HS-27A (cell line): ENCODE results near the gene STON1.
A peak's percentile ranks its signal among the peaks of the same experiment; 100 is the strongest.
"Not testable (repeated sequence)": the region's sequence is repeated elsewhere in the genome, so short reads cannot be mapped to it uniquely, and the experiment has no call there.

Experiments
- DNase-seq: peaks from one replicate; pipeline ENCODE4 v3.0.0-alpha.2; 2012; ENCODE audit warnings: low read depth, missing footprints

STON1 gene

GRCh38 chr2:48530033-48530811, at the start of gene STON1:
Gene STON1, plus strand, starts transcription at chr2:48530154. Its CDS starts 50,480 bp downstream, at chr2:48580634.
- DNase-seq: no peak

DNA sequence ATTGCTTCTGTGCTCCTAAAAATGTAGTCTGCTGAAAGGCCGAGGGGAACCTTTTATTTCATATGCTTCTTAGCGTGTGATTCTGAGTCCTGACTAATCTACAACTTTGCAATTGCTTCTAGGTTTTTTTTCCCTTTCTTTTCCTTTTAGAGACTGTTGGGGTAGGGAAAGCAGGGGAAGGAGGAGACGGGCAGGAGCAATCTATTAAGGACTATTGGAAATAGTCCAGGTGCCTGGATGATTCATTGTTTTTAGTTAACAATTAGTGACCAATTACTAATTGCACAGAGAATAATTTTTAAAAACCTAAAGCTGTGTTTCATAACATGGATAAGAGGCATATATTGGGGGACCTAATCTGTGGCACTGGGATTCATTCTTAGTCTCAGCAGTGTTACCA, 49.4 kb upstream of the STON1 start:
- no peak for DNase-seq

DNA sequence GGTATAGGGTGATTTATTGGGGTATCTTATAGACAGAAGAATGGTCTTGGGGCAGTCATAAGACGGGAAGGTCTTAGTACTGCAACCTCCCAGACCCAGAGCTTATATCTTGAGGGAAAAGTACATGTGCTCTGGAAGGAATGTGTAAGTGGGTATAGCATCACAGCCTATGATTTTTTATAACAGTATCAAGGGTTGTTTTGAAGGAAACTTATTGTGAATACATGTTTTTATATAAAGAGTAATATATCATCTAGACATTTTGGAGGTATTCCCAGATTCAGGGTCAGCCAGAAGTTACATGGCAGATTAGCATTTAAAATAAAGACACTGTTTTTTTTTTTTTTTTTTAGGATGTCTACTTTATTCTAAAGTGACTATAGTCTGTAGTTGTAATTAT, 47.6 kb upstream of the STON1 start:
- DNase-seq: no peak

GRCh38 chr2:48482769-48483168, 47.2 kb upstream of the STON1 start:
- DNase-seq: no peak

- no peak for DNase-seq
Observed at GRCh38 chr2:48483506-48483905, 46.4 kb upstream of the STON1 start.

DNA sequence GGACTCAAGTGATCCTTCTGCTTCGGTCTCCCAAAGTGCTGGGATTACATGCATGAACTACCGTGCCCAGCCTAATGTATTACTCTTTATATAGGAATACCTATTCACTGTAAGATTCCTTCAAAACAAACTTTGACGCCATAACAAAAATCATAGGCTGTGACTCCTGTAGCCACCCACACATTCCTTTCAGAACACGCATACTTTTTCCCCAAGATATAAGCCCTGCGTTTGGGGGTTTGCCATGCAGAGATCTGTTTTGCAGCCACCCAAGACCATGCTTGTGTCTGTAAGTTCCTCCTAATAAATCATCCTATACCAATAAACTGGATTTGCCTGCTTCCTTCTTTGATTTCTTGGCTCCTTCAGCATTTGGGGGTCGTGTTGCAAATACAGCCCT, 46.0 kb upstream of the STON1 start:
- no peak for DNase-seq

GRCh38 chr2:48488545-48488944, 41.4 kb upstream of the STON1 start:
- DNase-seq: no peak

DNA sequence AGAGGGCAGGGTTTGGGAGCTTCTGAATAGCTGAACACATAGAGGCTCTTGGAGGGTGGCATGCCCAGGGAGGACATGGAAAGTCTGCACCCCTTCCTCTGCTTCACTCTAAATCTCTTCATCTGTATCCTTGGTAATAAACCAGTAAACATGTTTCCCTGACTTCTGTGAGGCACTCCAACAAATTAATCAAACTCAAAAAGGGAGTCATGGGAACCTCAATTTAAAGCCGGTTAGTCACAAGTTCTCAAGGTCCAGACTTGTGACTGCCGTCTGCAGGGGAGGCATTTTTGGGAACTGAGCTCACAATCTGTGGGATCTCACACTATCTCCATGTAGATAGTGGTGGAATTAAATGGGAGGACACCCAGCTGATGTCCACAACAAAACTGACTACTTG, 33.1 kb upstream of the STON1 start:
- no peak for DNase-seq

DNA sequence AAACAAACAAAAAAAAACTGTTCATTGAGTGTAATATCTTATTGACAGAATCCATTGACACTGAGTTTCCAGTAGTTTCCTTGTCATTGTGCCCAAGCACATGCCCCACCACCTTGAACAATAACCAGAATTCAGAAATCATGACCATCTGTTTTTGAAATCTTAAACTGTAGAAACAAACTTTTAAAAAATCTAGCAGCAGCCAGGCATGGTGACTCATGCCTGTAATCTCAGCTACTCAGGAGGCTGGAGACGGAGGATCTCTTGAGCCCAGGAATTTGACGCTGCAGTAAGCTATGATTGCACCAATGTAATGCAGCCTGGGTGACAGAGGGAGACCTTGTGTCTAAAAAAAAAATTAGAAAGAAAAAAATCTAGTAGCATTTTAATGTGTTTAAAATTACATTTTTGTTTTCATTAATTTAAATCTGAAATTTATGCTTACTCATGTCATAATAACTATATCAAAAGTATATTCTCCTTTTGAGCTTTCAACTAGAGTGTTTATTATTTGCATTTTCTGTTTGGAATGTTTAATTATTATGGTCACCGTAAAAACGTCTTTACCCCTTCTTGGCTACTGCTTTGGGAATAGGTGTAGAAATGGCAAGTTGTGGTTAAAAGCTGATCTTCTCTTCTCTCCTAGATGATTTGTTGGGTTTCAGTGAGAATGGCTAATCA, 25.2 kb upstream of the STON1 start:
- DNase-seq: peak; percentile 38

DNA sequence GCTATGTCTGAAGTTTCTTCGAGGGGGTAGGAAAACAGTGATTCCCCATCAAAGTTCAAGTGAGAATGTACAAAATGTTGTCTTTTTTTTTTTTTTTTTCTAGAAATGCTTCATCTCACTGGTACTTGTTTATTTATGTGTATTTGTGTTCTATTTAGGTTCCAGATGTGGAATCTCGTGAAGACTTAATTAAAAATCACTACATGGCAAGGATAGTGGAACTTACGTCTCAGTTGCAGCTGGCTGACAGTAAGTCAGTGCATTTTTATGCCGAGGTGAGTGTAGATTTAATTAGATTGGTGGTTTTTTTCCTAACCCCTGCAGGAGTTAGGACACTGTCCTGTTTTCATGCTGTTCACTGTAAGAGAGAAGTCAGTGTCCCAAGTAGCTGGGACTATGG, 22.8 kb upstream of the STON1 start:
- no peak for DNase-seq

DNA sequence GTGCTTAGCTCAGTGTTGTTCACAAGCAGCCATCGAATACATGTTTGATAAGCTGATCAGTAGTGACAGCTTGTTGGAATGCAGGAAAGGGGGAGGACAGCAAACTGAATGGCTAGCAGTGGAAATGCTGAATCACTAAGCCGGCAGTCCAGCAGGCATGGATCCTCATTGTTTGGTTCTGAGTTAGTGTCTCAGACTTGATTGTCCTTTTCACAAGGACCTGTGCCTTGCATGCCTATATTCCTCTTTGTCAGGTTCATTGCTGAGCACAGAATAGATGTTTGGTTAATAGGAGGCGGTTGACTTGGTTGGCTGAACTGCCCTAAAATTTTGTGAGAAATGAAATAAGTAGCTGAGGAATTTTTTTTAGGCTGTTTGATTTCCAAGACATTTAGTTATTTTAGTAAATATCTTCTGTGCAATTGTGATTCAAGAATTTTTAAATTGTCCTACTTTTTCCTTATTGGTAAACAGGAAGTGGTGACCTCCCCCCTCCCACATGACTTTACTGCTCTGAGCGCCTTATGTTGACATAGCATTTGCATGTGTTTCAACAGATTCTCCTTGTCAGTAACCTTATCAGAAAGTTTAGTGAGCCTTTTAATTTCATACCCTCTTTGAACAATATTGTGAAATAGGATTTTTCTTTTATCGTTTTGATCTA, 21.4 kb upstream of the STON1 start:
- DNase-seq: no peak

DNA sequence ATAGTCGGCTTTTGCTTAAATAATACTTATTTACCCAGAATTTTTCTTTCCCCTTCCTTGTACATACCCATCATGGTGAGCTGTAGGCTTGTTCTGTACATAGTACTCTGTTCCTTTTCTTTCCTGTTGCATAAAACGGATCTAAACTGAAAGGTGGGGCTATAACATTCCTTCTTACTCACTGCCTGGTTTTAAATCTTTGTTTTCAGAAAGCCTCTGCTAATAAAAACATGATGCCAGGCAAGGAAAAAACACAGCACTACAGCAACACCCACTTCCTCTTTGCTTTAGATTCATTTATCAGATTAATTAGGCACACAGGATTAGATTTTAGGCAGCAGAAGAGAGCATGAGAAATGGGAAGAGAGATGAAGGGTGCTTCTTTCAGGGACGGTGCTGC, 19.6 kb upstream of the STON1 start:
- no peak for DNase-seq

DNA sequence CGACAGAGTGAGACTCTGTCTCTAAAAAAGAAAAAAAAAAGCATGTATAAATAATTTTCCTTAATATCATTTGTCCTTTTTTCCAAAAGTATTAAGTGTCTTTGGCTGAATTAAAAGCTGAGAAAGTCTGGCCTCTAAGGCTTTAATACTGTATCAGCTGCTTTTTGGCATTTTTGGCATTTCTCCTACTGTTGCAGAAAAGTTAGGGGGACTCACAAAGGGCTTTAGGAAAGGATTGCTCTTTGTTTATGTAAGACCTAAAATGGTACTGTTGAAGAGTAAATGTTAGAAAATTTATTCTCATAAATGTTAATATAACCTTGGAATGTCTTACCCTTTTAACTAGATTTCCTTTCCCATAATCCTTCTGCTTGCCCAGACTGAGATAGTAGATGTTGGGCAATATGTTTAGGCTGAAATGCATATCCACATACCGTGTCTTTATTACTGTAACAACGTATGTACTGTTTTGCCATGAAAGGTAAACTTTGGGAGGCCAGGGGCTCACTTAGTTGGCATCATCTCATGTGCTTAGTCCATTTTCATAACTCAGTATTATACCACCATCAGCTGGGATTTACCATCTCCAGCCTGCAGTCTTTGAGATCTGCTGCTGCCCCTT, 18.0 kb upstream of the STON1 start:
- no peak for DNase-seq

GRCh38 chr2:48512571-48512970, 17.4 kb upstream of the STON1 start:
- DNase-seq: no peak

DNA sequence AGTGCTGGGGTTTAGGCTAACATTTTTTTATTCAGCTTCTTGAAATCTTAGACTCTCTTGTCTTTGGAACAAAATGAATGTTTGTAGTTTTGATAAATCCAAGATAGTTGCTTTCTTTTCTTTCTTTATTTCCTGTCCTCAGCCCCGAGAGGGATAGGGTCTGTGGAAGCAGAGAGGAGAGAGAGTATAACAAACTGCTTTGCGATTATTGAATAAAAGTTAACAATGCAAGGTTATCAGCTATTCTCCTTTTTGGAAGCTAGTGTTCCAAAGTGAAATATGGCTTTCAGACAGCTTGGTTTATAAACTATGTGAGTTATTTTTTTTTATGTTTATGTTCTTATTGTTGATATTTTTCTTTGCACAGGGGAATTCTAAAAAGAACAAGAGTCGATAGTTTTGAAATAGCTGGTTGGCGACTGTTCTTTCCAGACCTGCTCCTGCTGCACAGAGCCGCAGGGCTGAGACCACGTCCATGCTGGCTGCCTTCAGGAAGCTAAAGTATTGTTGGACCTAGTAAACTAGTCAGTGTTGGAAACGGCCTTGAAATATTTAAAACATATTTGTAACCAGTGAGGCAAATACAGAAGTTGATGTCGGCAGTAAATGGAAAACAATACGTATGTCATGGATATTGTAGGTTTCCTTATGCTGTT, 15.5 kb upstream of the STON1 start:
- no peak for DNase-seq

GRCh38 chr2:48515513-48515985, 14.4 kb upstream of the STON1 start:
- DNase-seq: no peak

DNA sequence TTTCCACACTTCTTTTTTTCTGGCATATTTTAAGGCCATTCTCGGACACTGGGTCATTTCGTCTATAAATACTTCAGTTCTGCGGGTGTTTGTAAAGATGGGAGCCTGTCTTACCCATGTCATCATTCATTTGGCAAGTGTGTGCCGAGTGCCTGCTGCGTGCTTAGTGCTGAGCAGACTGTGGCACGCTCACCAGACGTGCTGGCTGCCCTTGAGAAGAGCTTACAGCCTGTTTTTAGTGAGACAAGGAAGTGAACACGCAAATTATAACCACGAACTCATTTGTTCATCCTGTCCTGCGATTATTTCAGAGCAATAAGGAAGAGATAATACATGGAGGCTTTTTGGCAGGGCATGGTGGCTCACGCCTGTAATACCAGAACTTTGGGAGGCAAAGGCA, 10.4 kb upstream of the STON1 start:
- DNase-seq: no peak

GRCh38 chr2:48524756-48525155, 5.2 kb upstream of the STON1 start:
- not testable (repeated sequence) for DNase-seq

GRCh38 chr2:48525269-48525943, 4.5 kb upstream of the STON1 start:
- DNase-seq: no peak

GRCh38 chr2:48527226-48527885, 2.6 kb upstream of the STON1 start:
- no peak for DNase-seq

DNA sequence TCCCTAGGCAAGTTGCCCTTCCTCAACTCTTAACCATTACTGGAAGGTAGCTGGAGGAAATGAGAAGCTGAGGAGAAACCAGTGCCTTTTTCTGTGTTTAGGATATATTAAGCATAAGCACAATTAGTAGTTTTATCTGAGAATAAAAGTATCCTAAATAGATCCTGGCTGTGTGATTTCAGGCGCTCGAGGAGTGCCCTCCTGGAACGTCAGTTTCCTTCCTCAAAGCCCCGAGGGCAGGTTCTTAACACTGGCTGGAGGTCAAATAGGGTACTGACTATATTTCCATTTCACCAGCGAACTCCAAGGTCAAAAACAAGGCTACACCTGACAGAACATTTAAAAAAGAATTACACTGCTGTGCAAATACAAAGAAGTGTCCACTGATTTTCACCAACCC, 1.5 kb upstream of the STON1 start:
- no peak for DNase-seq
